GM19328 (cell line): Measurements from ENCODE around the gene SUGT1.
"Not testable (repeated sequence)": the region's sequence is repeated elsewhere in the genome, so short reads cannot be mapped to it uniquely, and the experiment has no call there.

Experiments used
- ATAC-seq: cut with Tn5 transposase; IDR thresholded peaks from one replicate; pipeline ENCODE4 v1.9.1; 2021; ENCODE audit warnings: mild to moderate bottlenecking, moderate library complexity; ENCODE audit not compliant: unreplicated experiment

Gene SUGT1

DNA sequence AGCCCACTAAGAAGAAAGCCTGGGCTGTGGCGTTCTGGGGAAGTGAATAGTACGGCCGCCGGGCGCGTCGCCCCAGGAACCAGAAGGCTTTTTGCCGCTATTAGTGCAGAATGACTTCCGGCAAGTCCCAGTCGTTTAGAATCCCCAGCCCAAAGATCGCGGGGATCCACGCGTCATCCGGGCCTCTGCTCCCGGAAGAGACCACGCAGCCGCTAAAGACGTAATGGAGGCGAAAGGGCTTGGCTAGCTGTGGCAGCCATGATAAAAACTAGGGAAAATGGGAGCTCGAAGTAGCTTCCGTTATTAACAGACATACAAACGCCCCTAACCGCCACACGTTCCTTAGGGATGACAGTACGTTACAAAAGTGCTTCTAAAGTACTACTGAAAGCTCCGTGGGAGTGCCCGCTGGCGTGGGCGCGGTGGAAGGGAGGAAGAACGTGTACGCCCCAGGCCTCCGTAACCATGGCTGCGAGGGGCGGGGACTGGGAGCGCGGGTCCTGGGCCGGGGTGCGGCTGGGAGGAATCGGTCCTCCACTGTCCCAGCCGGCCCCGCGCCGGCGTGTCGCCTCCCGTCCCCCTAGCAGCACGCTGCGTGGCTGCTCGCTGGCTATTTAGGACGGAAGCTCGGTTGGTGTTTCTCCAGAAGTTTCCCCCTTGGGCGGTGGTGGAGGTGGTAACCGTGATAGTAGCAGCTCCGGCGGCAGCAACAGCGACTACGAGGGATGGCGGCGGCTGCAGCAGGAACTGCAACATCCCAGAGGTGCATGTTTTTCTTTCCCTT lies at the start of gene SUGT1:
TSS of gene SUGT1 (plus strand) at position 641 of the 784 bp plus-strand sequence. CDS start at position 726, 85 bp downstream.
- peak; percentile 96 for ATAC-seq

DNA sequence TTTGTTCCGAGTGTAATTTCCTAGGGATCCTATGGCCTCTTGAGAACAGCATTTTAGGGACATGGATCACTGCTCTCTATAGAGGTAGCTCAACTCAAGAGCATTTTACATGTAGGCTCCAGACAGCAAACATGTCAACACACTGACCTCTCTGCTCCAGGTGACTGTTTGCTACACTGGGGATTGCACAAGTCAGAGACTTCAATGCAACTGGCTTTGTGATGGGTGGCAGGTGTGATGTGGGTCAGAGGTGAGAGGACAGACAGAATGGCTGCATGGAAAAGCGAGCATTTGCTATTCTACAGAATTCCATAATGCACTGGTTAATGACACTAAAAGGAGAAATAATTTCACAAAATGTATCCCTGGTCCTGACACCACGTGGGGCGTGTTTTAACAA lies 49.3 kb upstream of the SUGT1 start:
- not testable (repeated sequence) for ATAC-seq

DNA sequence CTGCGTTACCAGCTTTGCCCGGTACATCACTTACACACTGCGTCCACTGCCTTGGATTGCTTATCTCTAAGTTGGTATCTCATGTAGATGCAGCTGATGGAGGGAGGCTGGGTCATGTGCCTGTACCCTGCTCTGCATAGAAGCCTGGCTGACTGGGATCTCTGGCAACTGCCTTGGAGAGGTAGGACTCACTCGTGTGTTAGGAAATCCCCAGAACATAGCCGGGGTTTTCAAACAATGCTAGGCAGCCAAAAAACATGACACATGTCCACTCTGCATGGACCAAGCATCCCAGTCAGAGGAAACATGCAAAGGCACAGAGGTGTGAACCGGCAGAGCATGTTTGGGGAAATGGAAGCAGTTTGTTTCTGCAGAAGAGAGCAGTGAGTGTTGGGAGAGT lies 46.5 kb upstream of the SUGT1 start:
- ATAC-seq = not testable (repeated sequence)

DNA sequence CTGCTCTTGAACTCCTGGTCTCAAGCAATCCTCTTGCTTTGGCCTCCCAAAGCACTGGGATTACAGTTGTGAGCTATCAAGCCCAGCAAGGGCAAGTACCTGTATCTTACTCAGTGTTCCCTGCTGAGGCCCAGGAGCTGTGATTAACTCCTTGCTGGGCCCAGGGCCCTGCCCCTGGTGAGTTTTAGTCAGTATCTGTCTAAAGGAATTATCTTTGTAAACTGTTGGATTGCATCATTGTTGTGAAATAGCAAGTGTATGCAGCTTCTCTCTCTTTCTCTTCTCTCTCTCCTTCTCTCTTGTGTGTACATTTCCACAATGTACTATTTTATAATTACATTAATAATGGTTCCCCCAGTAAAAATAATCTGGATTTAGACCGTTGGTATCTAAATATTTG lies 45.8 kb upstream of the SUGT1 start:
- not testable (repeated sequence) for ATAC-seq

GRCh38 chr13:52608184-52608583 lies 44.5 kb upstream of the SUGT1 start:
- not testable (repeated sequence) for ATAC-seq

GRCh38 chr13:52609013-52609606 lies 43.5 kb upstream of the SUGT1 start:
- ATAC-seq = not testable (repeated sequence)

- ATAC-seq = not testable (repeated sequence)
Observed at GRCh38 chr13:52610158-52610557, 42.5 kb upstream of the SUGT1 start.

DNA sequence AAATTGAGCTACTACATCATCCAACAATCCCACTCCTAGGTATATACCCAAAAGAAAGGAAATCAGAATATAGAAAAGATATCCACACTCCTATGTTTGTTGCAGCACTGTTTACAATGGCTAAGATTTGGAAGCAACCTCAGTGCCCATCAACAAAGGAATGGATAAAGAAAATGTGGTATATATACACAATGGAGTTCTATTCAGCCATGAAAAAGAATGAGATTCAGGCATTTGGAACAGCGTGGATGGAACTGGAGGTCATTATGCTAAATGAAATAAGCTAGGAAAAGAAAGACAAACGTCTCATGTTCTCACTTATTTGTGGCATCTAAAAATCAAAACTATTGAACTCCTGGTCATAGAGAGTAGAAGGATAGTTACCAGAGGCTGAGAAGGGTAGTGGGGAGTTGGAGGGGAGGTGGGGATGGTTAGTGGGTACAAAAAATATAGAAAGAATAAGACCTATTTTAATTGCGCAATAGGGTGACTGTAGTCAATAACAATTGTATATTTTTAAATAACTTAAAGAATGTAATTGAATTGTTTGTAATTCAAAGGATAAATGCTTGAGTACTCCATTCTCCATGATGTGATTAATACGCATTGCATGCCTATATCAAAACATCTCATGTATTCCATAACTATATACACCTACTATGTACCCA lies 37.4 kb upstream of the SUGT1 start:
- ATAC-seq = no peak

- ATAC-seq = no peak
Observed at GRCh38 chr13:52615812-52616211, 36.8 kb upstream of the SUGT1 start.

DNA sequence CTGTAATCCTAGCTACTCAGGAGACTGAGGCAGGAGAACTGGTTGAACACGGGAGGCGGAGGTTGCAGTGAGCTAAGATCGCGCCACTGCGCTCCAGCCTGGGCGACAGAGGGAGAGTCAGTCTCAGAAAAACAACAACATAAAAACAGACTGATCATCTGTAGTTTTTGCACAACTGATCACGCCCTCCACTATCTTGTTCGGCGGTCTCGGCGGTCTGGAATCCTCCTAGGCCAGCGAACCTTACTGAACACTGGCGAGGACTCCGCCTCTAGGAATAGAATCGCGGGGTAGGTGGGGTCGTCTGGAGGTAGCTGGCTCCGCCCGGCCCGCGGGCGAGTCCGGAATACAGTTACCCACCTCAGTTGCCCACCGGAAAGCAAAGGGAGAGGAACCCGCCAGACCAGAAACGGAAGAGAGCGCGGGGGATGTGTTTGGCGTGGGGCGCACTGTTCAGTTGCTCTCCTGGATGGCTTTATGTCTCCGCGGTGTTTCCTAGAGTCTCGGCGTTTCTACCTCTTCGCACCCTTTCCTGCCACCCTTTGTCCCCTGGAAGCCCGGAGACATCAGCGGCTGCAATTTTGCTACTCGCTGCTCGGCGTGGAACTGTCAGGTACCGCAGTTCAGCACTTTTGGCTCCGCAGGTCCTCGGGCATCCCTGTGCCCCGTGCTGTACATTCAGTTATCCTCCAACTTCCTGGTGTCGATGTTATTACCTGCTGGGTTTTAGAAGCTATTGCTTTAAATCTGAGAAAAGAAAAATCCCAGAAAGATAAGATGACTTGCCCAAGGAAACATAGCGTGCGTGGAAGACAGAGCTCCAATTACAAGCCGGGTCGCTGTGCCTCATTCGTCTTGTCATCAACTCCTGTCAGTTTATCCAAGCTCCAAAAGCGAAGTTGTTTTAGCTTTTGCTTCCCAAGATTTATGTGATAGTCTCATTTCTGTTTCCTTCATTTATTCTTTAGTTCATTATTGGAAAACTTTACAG lies 35.3 kb upstream of the SUGT1 start:
- peak; percentile 92 for ATAC-seq

DNA sequence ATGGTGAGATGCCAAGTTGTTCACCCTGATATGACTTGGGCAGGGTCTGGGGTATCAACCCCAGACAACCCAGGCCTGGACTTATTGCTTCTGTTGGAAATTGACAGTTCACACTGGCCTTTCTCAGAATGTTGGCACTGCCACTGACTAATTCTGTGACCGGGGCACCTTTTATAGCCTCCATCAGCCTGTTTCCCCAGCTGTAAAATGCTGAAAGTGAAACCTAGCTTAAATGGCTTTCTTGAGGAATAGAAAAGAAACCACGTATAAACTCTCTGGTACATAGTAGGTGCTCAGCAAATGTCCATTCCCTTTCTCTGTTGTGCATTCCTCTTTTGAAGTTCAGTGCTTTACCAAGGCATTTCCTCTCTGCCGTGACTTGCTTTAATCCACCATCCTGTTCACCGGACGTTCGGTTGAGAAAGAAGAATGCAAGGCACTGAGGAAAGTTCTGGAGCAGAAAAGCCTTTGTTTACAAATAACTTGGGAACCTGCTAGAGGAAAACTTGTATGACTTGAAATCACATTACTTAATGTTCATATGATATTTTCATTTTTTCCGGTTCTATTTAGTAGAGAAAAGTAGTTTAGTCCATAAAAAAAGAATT lies 21.4 kb upstream of the SUGT1 start:
- not testable (repeated sequence) for ATAC-seq

- no peak for ATAC-seq
Observed at GRCh38 chr13:52638666-52639328, 13.8 kb upstream of the SUGT1 start.

GRCh38 chr13:52642131-52642530 lies 10.5 kb upstream of the SUGT1 start, which contains the start of gene HNRNPA1L2:
TSS of gene HNRNPA1L2 (plus strand) at chr13:52642431. CDS start at chr13:52642493, 62 bp downstream.
- no peak for ATAC-seq

DNA sequence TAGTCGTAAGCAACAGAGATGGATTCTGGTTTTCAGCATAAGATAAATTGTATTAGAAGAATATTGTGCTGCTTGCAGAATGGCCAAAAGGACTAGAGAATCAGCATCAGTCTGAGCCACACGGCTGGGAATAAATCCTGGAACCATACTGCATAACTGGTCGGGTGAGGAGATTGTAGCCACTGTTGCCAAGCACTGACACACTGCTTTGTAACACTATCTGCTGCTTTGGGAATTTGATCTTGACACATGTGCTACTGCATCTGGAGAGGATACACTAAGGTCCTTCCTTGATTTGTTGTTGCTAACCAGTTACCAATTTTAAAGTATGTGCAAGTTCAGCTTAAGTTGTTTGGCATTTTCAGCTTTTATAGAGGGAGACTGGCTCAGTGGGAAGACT lies 8.5 kb upstream of the SUGT1 start:
- no peak for ATAC-seq

GRCh38 chr13:52646967-52647366 lies 5.7 kb upstream of the SUGT1 start:
- ATAC-seq = no peak

DNA sequence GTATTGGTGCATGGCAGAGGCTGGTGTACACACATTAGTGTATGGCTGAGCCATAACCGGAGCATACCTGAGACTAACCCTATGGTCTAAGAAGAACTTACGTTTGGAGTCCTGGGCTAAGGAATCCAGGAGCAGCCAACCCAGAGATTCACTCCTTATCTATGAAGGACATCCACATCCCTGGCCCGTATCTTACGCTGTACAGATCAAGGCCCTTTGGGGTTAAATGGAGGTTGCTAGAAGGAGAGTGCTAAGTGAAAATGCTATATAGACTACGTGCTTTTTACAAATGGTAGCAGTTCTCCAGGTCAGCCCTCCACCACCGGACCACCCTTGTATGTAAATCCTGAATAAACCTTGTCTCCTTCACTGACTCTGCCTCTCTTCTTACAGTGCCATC lies 1.9 kb upstream of the SUGT1 start:
- ATAC-seq = no peak

- ATAC-seq = peak; percentile 11
Observed at GRCh38 chr13:52651897-52652195, 790 bp upstream of the SUGT1 start.

- peak; percentile 22 for ATAC-seq
Observed at GRCh38 chr13:52652980-52653303, 306 bp downstream of the SUGT1 start.

GRCh38 chr13:52659340-52659739 lies 6.7 kb downstream of the SUGT1 start:
- no peak for ATAC-seq

DNA sequence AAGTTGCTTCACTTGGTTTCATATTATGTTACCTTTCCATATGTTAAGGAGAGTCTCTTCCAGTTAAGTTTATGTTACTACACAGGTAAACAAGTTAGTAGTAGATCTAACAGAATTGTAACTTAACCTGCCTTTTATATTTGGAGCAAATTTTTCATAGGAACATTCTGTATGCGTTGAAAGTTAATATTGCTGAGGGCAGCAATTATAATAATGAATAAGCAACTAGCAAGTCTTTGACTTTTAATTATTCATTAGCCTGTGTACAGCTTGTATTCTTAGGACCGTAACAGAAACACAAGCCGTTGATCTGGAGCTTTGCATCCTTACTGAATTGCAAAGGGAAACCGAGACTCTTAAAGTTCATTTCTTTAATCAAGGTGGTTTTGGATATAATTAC lies 11.6 kb downstream of the SUGT1 start:
- no peak for ATAC-seq
